Hematopoietic multipotent progenitor cell (in vitro differentiated cells): ENCODE data around the gene PSMG3. TPM values are rescaled to one million over a fixed set of nuclear protein-coding genes. Genes with fewer than 3 reads are reported as not detected.
"Not testable (repeated sequence)": the region's sequence is repeated elsewhere in the genome, so short reads cannot be mapped to it uniquely, and the experiment has no call there.

Source experiments
- DNase-seq, 3 donors: peaks; one replicate each; pipeline ENCODE4 v3.0.0-alpha.2; 2011 to 2015; ENCODE audit warnings: low read depth in 2 of 3, low spot score in 2 of 3
- total RNA-seq: library from RNA; depleted of rRNA; stranded (reverse); fragments of >200 nt; gene quantifications from one replicate; pipeline ENCODE4 v1.2.3, GENCODE V29; 2012

PSMG3 gene
- total RNA-seq, 1 donor, result 32.0 TPM

DNA sequence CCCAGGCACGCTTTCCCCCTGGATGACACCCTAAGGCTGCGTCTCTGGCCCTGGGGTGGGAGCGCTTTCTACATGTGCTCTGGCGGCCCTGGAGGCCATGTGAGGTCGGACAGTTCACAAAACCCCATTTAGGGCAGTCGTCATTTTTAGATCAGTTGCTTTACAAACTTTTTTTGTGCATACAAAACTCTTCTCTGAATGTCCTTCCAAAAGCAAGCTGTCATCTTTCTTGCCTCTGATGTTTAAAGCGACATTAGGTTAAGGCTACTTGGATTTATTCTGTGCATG, 33.4 kb downstream of the PSMG3 start:
- DNase-seq, result no peak

DNA sequence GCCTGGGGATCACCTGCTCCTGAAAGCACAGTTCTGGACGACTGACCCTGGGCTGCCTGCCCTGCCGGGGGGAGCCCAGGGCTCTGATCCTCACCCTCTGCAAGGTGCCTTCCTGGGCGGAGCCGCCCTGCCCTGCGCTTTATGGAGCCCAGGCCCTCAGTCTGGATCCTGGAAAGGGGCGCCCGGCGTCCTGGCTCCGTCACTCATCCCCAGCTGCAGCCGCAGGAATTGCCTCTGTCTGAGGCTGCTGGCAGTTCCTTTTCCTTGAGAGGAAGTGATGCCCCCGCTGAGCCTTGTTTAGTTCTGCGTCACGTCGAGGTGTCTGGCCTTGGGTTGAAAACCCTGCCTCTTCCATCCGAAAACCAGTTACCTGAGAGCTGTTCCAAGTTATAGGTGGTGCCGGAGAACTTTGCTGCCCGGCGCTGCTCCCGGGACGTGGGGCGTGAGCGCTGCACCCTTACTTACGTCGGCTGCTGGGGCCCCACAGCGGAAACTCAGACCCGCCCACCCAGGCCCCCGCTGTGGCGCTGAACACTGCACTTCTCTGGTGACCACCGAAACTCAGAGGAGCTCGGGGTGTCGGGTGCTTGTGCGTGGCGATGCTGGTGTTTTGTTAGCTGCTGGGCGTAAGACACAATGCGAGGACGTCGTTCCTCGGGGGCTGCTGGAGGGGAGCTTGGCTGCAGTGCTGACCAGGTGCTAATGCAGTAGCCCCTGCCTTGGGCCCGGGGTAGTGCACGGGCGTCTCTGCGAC, 34.0 kb downstream of the PSMG3 start:
- no peak for DNase-seq

DNA sequence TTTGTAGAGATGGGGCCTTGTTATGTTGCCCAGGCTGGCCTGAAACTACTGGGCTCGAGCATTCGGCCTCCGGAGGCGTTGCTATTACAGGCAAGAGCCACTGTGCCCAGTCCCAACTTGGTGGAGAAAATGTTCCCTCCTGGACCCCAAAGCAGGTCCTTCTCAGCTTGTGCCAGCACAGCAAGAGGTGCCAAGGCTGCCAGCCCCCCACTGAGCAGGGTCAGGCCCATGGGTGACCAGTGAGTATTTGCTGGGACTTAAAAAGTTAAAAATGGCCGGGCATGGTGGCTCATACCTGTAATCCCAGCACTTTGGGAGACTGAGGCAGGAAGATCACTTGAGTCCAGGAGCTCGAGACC, 34.8 kb downstream of the PSMG3 start:
- DNase-seq, result no peak

DNA sequence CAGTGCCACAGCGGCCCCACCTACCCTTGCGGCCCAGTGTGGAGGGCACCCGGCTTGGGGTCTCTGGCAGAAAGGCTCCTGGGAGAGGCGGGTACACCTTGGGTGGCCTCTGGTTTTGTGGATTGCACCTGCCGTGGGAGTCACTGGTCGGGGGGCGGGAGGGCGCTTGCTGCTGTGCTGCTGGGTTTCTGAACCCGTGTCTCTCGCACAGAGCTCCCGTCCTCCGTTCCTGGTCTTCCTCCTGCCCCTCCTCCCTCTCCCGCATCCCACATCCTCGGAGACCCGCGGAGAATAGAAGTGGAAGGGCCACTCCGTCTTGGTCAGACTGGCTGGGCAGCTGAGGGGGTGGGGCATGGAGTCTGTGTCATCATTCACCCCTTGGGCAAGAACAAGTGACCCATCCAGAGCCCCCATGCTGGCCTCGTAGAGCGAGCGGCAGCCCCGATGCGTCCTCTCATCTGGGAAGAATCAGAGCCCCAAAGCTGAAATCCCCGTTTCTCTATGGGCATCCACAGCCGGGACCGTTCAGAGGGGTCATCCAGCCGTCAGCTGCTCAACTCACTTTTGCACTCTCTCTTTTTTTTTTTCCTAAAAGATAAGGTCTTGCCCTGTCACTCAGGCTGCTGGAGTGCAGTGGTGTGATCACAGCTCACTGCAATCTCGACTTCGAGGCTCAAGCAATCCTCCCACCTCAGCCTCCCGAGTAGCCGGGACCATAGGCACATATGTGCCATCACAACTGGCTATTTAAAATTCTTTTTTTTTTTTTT, 35.3 kb downstream of the PSMG3 start:
- DNase-seq, result no peak

DNA sequence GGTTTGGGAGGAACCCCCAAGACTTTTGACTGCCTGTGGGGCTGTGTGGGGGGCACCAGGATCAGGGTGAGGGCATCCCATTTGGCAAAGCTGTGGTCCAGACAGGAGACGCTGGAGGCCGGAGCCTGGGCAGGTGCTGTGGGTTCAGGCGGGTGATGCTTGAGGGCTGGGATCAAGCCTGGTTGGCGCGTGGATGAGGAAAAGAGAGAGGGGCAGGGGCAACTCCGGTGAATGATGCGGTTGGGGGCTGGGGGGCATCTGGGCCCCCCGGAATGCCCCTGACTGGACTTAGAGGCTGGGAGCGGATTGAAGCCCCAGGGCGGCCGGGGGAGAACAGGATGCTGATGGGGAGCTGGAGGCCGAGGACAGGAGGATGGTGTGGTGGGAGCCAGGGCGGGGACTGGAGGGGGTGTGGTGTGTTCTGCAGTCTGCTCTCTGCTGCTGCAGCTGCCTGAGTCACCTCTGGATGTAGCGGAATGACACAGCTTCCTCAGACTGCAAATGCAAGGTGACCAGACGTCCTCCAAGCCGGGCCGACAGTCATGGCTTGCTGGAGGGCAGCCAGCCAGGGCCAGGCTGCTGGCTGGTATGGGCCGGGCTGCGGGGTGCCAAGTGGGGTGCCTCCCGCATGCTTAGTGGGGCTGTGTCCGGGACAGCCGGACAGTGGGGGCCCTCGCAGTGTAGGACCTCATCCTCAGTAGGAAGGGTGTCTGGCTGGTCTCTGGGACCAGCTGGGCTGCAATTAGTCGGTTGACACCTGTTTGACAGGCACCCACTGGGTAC, 36.1 kb downstream of the PSMG3 start:
- peak in 2 of 3 donors; percentile 64 to 70 for DNase-seq

DNA sequence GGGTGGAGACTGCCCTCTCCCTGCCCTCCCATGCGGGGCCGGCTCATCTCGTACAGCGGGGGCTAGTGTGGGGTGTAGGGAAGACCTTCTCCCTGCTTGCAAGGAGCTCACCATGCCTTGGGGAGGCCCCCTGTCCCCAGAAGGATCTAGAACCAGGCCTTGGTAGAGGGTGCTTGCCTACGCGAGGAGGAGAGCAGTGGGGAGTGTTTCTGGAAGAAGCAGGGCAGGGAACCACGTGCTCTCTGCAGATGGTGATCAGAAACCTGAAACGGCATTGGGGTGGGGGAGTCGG, 36.6 kb downstream of the PSMG3 start:
- DNase-seq, result no peak

DNA sequence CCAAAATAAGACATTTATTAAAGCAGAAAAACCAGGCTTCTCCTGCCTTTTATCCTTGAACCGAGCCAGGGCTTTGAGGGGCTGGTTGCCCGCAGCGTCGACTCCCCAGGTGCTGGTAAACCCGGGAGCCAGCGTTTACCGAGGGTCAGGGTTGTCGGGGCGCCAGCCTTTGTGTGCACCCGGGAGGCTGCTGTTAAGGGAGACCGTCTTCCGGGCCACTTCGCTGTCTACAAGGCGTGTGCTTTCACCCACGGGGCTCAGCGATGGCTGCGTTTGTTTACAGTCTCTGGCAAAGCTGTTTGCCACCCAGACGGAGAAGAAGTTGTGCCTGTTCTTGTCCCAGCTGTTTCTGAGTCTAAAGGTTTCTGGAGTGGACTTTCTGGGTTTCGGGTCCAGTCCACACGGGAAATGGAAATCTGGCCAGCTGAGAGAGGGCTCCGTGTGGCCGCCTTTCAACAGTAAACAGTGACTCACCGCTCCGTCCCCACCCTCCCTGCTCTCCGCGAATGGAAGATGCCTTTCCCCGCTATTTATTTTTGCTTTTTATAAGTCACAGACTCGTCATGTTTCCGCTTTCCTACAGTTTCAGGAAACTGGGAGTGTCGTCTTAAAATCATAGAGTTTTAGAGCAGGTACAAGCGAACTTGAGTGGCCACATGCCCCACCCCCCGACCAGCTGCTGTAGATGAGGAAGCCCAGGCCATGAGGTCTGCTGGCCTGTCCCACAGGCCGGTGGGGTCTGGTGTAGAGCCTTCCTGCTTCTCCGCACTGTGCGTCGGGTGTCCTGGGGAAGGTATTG, 37.2 kb downstream of the PSMG3 start:
- peak in 2 of 3 donors; percentile 79 to 82 for DNase-seq

DNA sequence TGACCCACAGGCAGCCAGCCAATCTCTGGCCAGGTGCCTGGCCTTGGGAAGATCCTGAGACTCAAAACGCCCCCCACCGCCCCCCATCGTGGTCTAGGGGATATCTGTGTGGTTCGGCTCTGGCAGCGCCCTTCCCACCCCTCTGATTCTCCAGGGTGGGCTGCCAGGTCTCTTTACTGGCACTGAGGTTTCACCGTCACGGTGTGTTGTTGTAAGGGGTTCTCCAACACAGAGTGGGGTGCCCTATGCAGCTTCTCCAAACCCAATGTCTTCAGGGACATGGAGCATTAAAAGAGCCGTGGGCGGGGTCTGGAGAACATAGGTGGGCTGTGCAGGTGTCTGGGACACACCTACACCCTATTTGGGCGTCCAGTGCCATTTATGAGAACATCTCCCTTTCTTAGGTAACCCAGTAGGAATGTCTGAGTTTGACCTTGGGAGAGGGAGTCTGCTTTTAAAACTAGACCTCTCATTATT, 37.8 kb downstream of the PSMG3 start:
- DNase-seq, result no peak

DNA sequence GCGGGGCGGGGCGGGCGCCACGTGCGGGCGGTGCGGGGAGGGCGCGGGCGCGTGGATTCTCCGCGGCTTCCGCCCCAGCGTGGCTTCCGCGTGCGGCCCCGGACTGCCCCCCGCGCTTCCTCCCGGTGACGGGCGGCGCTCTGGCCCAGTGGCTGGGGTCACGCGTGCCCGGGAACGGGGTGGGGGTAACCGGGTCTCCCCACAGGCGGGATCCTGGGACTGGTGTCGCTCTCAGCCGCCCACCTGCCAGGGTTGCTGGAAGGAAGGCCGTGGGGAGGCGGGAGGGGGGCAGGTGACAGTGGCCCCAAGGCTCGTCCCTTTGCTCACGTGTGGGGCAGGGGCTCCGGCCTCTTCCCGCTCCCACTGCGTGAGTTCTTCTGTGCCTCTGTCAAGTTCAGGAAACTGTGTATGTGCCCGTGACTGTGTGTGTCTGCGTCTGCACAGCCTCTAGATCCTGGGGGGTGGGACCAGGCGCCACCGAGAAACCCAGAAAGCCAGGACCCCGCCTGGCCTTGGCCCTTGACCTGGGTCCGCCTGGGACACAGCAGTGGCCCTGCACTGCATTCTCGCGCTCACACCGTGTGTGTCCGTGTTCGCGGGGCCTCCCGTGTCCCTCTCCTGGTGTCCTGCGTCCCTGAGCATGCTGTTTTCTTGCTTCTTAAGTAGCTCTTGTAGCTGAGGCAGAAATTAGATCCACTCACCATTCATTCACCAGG, 38.4 kb downstream of the PSMG3 start:
- peak in 1 of 3 donors; percentile 17 for DNase-seq

DNA sequence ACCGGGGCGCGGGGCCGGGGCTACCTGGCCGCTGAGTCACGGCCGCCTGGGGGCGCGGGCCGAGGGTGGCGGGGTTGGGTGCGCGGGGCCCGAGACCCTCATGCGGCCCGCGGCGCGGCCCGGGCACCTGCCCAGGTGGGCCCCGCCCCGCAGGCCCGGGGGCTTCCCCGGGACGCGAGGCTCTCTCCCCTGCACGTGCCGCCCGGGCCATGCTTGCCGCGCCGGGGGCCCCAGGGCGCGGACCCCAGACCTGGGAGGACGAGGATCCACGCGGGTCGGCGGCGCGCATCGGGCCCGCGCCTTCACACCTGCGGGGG, 38.9 kb downstream of the PSMG3 start:
- peak in 1 of 3 donors; percentile 40 for DNase-seq

DNA sequence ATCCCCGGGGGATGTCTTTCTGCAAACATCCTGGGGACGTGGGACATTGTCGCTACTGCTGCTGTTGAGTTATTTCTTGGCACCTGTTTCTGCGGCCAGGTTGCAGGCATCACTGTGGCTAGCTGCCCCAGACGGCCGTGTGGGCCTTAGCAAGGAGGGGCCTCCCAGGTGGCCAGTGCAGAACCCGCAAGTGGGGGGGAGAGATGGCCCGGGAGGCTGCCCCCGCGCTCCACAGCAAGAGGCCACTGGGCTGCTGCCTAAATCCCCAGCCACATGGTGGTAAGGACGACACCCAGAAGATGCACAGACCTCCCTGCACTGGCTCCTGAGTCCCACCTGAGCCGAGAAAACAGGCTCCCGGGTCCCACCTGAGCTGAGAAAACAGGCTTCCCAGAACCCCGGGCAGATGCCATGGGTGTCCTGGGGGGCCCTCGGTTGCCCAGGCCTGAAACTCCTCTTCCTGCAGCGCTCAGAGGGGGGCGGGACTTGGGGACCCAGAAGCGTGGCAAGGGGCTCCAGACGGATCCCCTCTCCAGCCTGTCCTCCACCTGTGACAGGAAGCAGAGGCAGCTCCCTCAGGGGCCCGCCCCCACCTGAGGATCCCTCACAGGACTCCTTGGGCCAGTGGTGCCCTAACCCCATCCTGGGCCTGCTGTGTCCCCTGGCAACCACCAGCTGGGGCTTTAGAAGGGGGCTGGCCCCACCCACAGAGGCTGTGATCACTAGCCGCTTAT, 40.3 kb downstream of the PSMG3 start:
- peak in 1 of 3 donors; percentile 16 for DNase-seq

DNA sequence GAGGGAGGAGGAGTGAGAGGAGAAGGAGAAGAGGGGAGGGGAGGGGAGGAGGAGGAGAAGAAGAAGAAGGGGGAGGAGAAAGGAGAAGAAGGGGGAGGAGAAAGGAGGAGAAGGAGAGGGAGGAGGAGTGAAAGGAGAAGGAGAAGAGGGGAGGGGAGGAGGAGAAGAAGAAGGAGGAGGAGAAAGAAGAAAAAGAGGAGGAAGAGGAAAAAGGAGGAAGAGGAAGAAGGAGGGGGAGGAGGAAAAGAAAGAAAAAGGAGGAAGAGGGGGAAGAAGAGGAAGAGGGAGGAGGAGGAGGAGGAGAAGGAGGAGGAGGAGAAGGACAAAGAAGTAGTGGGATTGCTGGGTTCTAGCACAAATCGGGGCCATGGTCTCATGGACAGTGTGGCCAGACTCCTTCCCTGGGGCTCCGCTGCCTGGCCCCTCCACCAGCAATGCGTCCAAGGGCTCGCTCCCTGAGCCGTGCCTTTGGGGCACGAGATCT, 43.5 kb downstream of the PSMG3 start:
- no peak for DNase-seq

DNA sequence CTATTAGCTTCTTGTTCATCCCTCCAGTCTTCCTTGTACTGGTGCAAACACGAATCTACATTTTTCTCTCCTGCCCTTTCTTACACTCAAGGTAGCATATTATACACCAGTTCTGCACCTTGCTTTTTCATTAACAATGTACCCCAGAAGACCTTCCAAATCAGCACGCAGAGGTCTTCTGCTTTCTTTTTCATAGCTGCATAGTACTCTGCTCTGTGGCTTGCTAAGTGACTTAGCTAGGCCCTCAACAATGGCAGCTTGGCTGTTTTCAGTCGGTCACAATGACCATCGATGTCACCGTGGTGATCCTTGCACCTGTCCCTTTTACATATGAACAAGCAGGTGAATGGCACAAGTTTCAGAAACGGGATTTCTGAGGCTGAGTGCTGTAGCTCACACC, 44.4 kb downstream of the PSMG3 start:
- no peak for DNase-seq

DNA sequence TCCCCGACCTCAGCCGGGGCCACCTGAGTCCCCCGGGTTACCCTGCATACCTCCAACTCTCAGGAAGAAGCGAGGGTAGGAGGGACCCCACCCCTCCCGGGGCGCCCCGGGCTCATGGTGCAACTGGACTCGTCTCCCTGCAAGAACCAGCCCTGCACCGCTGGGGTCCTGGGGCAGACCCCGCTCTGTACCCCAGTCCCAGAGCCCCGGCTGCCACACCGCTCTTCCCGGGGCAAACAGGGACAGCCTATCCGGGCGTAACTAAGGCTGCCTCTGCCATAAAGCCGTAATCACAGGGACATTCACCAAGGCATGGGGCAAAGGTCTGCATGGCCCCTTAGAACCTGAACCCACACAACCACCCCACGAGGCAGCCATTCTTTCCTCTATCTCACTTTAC, 46.0 kb downstream of the PSMG3 start:
- DNase-seq, result no peak

DNA sequence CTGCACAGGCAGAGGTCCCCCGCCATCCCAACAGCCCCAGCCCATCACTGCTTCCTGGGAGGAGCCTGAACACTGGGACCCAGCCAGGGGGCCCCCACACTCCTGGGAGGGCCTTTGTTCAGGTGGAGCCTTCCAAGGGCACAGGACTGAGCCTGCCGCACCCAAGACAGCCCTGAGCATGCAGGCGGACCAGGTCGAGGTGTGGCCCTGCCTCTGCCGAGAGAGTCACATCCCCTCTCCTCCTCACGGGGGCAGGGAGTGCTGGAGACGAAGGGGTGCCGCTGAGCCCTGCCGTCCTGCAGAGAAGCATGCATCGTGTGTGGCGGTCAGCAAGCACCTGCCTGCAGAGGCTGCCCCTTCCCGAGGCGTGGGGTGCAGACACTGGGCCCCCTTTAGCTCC, 46.6 kb downstream of the PSMG3 start:
- DNase-seq, result no peak

DNA sequence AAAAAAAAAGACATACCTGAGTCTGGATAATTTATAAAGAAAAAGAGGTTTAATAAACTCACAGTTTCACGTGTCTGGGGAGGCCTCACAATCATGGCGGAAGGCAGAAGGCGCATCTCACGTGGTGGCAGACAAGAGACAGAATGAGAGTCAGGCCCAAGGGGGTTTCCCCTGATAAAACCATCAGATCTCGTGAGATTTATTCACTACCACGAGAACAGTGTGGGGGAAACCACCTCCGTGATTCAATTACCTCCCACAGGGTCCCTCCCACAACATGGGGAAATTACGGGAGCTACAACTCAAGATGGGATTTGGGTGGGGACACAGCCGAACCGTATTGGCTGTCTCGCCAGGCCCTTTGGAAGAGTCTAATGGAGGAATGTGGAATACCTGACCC, 48.4 kb downstream of the PSMG3 start:
- DNase-seq, result peak in 1 of 3 donors; percentile 12

DNA sequence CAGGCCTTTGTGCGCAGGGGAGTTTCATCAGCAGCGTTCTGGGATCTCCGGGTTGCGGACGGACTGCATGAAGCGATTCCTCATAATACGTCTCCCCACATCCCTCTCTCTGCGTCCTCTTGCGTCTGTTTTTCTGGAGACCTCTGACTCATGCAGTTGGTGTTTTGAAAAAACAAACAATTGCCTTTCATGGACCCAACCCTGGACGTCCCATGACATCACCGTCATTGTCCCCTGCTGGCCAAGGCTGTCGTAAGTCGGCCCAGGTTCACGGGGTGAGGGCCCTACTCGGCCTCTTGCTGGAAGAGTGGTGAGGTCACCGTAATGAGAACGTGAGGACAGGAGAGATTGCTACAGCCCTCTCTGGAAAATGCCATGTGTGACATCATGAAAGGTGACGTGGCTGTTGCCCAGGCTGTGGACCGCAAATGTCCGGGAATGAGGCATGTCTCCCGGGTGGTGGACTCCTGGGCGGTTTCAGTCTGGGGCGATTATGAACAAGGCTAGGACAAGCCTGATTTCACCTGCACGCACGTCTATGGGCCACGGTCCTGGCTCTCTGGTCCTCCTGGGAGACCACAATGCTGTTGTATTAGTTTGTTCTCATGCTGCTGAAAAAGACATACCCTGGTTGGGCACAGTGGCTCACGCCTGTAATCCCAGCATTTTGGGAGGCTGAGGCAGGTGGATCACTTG, 49.1 kb downstream of the PSMG3 start:
- no peak for DNase-seq

DNA sequence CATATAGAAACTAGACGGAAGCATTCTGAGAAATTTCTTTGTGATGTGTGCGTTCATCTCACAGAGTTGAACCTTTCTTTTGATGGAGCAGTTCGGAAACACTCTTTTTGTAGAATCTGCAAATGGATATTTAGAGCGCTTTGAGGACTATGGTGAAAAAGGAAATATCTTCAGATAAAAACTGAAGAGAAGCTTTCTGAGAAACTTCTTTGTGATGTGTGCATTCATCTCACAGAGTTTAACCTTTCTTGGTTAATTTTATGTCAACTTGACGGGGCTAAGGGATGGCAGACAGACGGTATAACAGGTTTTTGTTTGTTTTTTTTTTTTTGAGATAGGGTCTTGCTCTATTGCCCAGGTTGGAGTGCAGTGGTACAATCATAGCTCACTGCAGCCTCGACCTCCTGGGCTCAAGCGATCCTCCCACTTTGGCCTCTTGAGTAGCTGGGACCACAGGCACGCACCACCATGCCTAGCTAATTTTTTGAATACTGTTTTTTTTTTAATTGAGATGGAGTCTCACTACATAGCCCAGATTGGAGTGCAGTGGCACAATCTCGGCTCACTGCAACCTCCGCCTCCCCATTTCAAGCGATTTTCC, 50.4 kb downstream of the PSMG3 start:
- DNase-seq, result not testable (repeated sequence)
